Liver (tissue), 9 donors: ENCODE data around the gene LY86. TPM values are rescaled to one million over a fixed set of nuclear protein-coding genes. Genes with fewer than 3 reads are reported as not detected.

Experiments used
- DNase-seq: peaks from one replicate; pipeline ENCODE4 v3.0.0-alpha.2; 2017; ENCODE audit warnings: low spot score
- H3K27ac ChIP-seq, 2 donors: one replicate each; pipeline ENCODE4 v1.7.0; 2013; ENCODE audit warnings: inconsistent platforms in 2 of 2, low read length in 2 of 2, control low read depth in 1 of 2, low read depth in 1 of 2, mild to moderate bottlenecking in 1 of 2
- H3K27me3 ChIP-seq, 4 donors: one replicate each; pipeline versions ENCODE4 v1.6.1 to v1.7.0; 2013; ENCODE audit warnings: low read length in 3 of 4, inconsistent platforms in 1 of 4, mild to moderate bottlenecking in 1 of 4, moderate library complexity in 1 of 4; ENCODE audit not compliant: control insufficient read depth in 4 of 4, insufficient read depth in 4 of 4
- H3K36me3 ChIP-seq, 4 donors: one replicate each; pipeline versions ENCODE4 v1.6.1 to v1.7.0; 2013; ENCODE audit warnings: low read length in 3 of 4, mild to moderate bottlenecking in 3 of 4, low read depth in 1 of 4, moderate library complexity in 1 of 4; ENCODE audit not compliant: control insufficient read depth in 4 of 4, insufficient read depth in 3 of 4
- H3K4me1 ChIP-seq, 4 donors: one replicate each; pipeline versions ENCODE4 v1.6.1 to v1.7.0; 2013; ENCODE audit warnings: low read length in 3 of 4, mild to moderate bottlenecking in 3 of 4, moderate library complexity in 1 of 4; ENCODE audit not compliant: control insufficient read depth in 4 of 4, insufficient read depth in 4 of 4
- H3K4me3 ChIP-seq, 3 donors: one replicate each; pipeline versions ENCODE4 v1.6.1 to v1.7.0; 2013; ENCODE audit warnings: low read length in 3 of 3, control low read depth in 1 of 3, low read depth in 1 of 3, mild to moderate bottlenecking in 1 of 3
- H3K9ac ChIP-seq, 2 donors: one replicate each; pipeline ENCODE4 v1.7.0; 2013; ENCODE audit warnings: low read length in 2 of 2, mild to moderate bottlenecking in 2 of 2, moderate library complexity in 2 of 2, control low read depth in 1 of 2, low read depth in 1 of 2
- H3K9me3 ChIP-seq, 4 donors: one replicate each; pipeline versions ENCODE4 v1.6.1 to v1.7.0; 2013; ENCODE audit warnings: low read length in 3 of 4; ENCODE audit not compliant: control insufficient read depth in 4 of 4
- ATF3 ChIP-seq: IDR thresholded peaks from 2 replicates; pipeline ENCODE4 v1.6.1; 2016; ENCODE audit warnings: antibody characterized with exemption
- CTCF ChIP-seq: fragments of 150-350 bp; IDR thresholded peaks from 2 replicates; pipeline ENCODE4 v1.5.1; 2017; ENCODE audit warnings: improper control_type of control experiment, low read depth, low read length; ENCODE audit not compliant: missing input control
- EGR1 ChIP-seq, 2 donors: IDR thresholded peaks; 2 replicates each; pipeline ENCODE4 v1.6.1; 2016 to 2018; ENCODE audit warnings: antibody characterized with exemption in 2 of 2, low read depth in 2 of 2
- FOXA1 ChIP-seq: IDR thresholded peaks from 2 replicates; pipeline ENCODE4 v1.6.1; 2016; ENCODE audit warnings: antibody characterized with exemption
- FOXA2 ChIP-seq: IDR thresholded peaks from 2 replicates; pipeline ENCODE4 v1.6.1; 2016; ENCODE audit warnings: antibody characterized with exemption
- GABPA ChIP-seq, 2 donors: IDR thresholded peaks in 1 of 2; conservative IDR thresholded peaks in 1 of 2; 2 replicates each; pipeline ENCODE4 v1.6.1; 2016; ENCODE audit warnings: antibody characterized with exemption in 2 of 2, mild to moderate bottlenecking in 1 of 2, moderate library complexity in 1 of 2
- HNF4A ChIP-seq, 2 donors: conservative IDR thresholded peaks; 2 replicates each; pipeline ENCODE4 v1.6.1; 2016; ENCODE audit warnings: antibody characterized with exemption in 2 of 2, mild to moderate bottlenecking in 2 of 2
- HNF4G ChIP-seq: IDR thresholded peaks from 2 replicates; pipeline ENCODE4 v1.6.1; 2016; ENCODE audit warnings: antibody characterized with exemption
- JUND ChIP-seq, 2 donors: IDR thresholded peaks; 2 replicates each; pipeline ENCODE4 v1.6.1; 2016; ENCODE audit warnings: antibody characterized with exemption in 2 of 2
- MAX ChIP-seq: IDR thresholded peaks from 2 replicates; pipeline ENCODE4 v1.6.1; 2016; ENCODE audit warnings: antibody characterized with exemption
- NR2F2 ChIP-seq: IDR thresholded peaks from 2 replicates; pipeline ENCODE4 v1.6.1; 2016; ENCODE audit warnings: antibody characterized with exemption
- RAD21 ChIP-seq, 2 donors: IDR thresholded peaks; 2 replicates each; pipeline ENCODE4 v1.6.1; 2016; ENCODE audit warnings: antibody characterized with exemption in 2 of 2, mild to moderate bottlenecking in 2 of 2
- REST ChIP-seq: IDR thresholded peaks from 2 replicates; pipeline ENCODE4 v1.6.1; 2016; ENCODE audit warnings: antibody characterized with exemption, mild to moderate bottlenecking
- RXRA ChIP-seq, 2 donors: IDR thresholded peaks; 2 replicates each; pipeline ENCODE4 v1.6.1; 2017 to 2018; ENCODE audit warnings: antibody characterized with exemption in 2 of 2, mild to moderate bottlenecking in 1 of 2
- SP1 ChIP-seq: IDR thresholded peaks from 2 replicates; pipeline ENCODE4 v1.6.1; 2018; ENCODE audit warnings: antibody characterized with exemption, mild to moderate bottlenecking
- TAF1 ChIP-seq: conservative IDR thresholded peaks from 2 replicates; pipeline ENCODE4 v1.6.1; 2016; ENCODE audit warnings: antibody characterized with exemption, mild to moderate bottlenecking
- YY1 ChIP-seq: IDR thresholded peaks from 2 replicates; pipeline ENCODE4 v1.6.1; 2016; ENCODE audit warnings: antibody characterized with exemption, mild to moderate bottlenecking
- ZBTB33 ChIP-seq: IDR thresholded peaks from 2 replicates; pipeline ENCODE4 v1.6.1; 2016; ENCODE audit warnings: antibody characterized with exemption
- WGBS: extraction: QIAGEN DNeasy Blood & Tissue Kit; methylation state at CpG from one replicate; pipeline ENCODE4 v1.1.7; 2013; 5-methylcytosine and 5-hydroxymethylcytosine counted together
- polyA plus RNA-seq, 2 donors: library from polyadenylated mRNA; stranded (reverse) in 1 of 2; unstranded in 1 of 2; fragments of 200-250 nt in 1 of 2; fragments of >200 nt in 1 of 2; fragmentation: Nextera tagmentation in 1 of 2; extraction: Ambion mirVana in 1 of 2; gene quantifications; one replicate each; pipeline versions ENCODE4 v1.2.1 to v1.2.3, GENCODE V29; 2013 to 2015
- total RNA-seq, 2 donors: library from RNA; depleted of rRNA; stranded (reverse); fragments of >200 nt; gene quantifications; one replicate each; pipeline ENCODE4 v1.2.3, GENCODE V29; 2014
- donor health status: healthy.
- donor health status: healthy.
- donor health status: healthy.
- donor health status: healthy.
- donor health status: healthy.

LY86 gene
- total and polyA plus RNA-seq, 4 donors, result 1.4 to 7.8 (median 3.7) TPM

GRCh38 chr6:6635869-6636268 lies 47.3 kb downstream of the LY86 start:
- Histone ChIP-seq H3K4me1 (no peaks in the 10 kb centered on the region), H3K36me3 (no peaks in the 10 kb centered on the region), H3K4me3 (no peak overlapping the region), H3K27me3 (no peaks in the 10 kb centered on the region), H3K9ac (no peak overlapping the region), H3K9me3 (no peaks in the 10 kb centered on the region), H3K27ac (no peak overlapping the region)
- DNase-seq, result no peak
- 91% methylated on average over 3 of the region's 3 CpGs for WGBS
- TF ChIP-seq MAX (no peak), ZBTB33 (no peak), TAF1 (no peak), JUND (IDR thresholded peaks at IDR 0.05) (no peak), RXRA (IDR thresholded peaks at IDR 0.05) (no peak), HNF4A (conservative IDR thresholded peaks at IDR 0.05) (no peak)

- DNase-seq, result no peak
- Histone ChIP-seq H3K36me3 (no peaks in the 10 kb centered on the region), H3K4me3 (no peak overlapping the region), H3K9me3 (no peaks in the 10 kb centered on the region), H3K4me1 (no peaks in the 10 kb centered on the region), H3K27me3 (no peaks in the 10 kb centered on the region), H3K9ac (no peak overlapping the region), H3K27ac (no peak overlapping the region)
- WGBS, result 96% methylated on average over 4 of the region's 4 CpGs
- TF ChIP-seq NR2F2 (no peak), ATF3 (no peak), TAF1 (no peak), FOXA2 (no peak), JUND (IDR thresholded peaks at IDR 0.05) (no peak)
Observed at GRCh38 chr6:6639572-6639971, 51.1 kb downstream of the LY86 start.

GRCh38 chr6:6640926-6641325 lies 52.4 kb downstream of the LY86 start:
- Histone ChIP-seq H3K4me3 (no peak overlapping the region), H3K27ac (no peak overlapping the region), H3K4me1 (no peaks in the 10 kb centered on the region), H3K9ac (no peak overlapping the region), H3K27me3 (no peaks in the 10 kb centered on the region), H3K9me3 (no peaks in the 10 kb centered on the region), H3K36me3 (no peaks in the 10 kb centered on the region)
- no peak for DNase-seq
- 86% methylated on average over 4 of the region's 4 CpGs for WGBS
- TF ChIP-seq TAF1 (no peak), SP1 (no peak), FOXA1 (no peak), HNF4G (no peak), GABPA (IDR thresholded peaks at IDR 0.05 in 1 of 2, conservative IDR thresholded peaks at IDR 0.05 in 1 of 2) (no peak), JUND (IDR thresholded peaks at IDR 0.05) (no peak), ATF3 (no peak), CTCF (no peak), YY1 (no peak), NR2F2 (no peak), RAD21 (IDR thresholded peaks at IDR 0.05) (no peak), EGR1 (IDR thresholded peaks at IDR 0.05; ENCODE audit: low read depth in 2 of 2) (no peak), FOXA2 (no peak), ZBTB33 (no peak), MAX (no peak), RXRA (IDR thresholded peaks at IDR 0.05) (no peak), REST (no peak)
